ENCODE data around the gene CERS6.

CERS6 gene

DNA sequence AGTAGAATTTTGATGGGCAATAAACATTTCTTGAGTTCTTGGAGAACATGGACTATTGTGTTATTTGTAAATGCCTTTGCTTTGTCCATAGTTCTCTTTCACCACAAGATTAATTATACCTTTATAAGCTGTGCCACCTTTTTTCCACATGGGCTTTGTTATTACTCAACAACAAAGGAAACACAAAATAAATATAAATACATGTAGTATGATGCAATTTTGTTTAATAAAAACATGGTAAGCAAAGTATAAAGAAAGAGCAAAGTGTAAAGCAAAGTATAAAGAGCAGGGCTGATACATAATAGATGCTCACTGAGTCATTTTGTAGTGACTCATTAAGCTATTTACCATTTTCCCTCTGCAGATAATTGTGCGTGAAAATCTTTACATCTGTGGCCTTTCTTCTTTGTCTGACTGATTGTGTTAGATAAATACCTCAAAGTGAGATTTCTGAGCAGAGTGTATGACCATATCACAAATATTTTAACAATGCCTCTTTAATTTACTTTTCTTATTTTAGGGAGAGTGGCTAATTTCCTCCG is 80.9 kb downstream of the CERS6 start:
- no peak for DNase-seq

GRCh38 chr2:168538133-168538532 is 82.1 kb downstream of the CERS6 start:
- no peak for DNase-seq

GRCh38 chr2:168538534-168538933 is 82.5 kb downstream of the CERS6 start:
- DNase-seq, result no peak

DNA sequence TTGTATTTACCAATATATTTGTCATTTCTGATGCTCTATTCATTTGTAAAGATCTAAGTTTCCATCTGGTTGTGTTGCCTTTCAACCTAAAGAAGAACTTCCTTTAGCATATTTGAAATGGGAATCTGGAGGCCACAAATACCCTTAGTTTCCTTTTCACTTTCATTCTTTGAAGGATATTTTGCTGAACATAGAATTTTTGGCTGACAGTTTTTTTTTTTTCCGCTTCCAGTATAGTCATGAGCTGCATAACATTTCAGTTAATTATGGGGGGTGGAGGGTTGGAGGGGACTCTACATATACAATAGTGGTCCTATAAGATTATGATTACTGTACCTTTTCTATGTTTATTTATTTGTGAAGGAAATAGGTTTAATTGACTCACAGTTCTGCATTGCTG is 83.9 kb downstream of the CERS6 start:
- no peak for DNase-seq

- DNase-seq, result no peak
Observed at GRCh38 chr2:168541858-168542257, 85.8 kb downstream of the CERS6 start.

DNA sequence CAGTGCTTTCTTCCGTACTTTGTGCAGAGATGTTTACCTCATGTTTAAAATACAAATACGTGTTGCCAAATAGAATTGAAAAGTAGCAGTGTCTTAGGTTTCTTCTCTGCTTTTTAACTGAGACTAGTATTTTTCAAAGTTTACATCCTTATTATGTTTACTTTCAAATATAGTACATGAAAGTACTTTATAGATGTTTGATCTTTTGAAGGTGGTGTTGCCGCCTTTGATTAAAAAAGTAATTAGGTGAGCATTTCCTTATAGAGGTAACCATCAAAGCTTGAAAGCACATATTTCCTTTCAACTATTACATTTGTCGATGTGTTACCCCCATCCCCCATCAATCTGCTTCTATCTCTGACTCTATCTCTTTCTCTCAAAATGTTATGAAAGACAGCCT is 87.0 kb downstream of the CERS6 start:
- DNase-seq, result no peak

DNA sequence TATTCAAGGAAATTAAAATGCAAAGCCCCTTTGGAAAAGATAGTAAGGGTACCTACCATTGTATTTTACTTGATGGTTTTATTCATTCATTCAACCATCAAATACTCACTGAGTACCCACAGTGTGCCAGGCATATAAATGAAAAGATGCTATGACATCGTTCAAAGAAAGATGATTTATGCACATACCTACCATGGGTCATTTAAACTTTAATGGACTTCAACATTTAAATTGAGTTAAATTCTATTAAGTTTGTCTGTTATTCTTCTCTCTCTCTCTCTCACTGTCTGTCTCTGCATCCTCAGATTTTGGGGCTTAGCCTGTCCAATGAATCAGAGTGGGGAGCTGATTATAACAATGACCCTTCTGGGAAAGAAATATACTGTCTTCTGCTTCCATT is 87.9 kb downstream of the CERS6 start:
- no peak for DNase-seq

- DNase-seq, result no peak
Observed at GRCh38 chr2:168545439-168546082, 89.5 kb downstream of the CERS6 start.

DNA sequence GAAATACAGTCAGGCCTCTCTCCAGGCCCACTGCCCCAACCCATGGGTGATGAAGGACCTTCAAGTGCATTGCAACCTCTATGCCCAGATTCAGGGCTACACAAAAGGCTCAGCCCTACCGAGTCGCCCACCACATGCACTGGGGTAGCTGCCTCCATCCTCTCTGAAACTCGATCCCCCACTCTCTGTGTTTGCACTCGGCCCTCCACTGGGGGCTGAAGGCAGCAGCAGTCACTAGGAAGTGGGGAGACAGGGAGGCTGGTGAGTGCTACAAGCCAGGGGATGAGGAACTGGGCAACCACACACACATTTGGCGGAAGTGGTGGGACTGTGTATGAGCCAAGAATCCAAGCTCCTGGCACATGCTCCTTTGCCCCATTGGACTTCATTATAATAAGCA is 94.6 kb downstream of the CERS6 start:
- DNase-seq, result no peak

- DNase-seq, result no peak
Observed at GRCh38 chr2:168552450-168552856, 96.4 kb downstream of the CERS6 start.

DNA sequence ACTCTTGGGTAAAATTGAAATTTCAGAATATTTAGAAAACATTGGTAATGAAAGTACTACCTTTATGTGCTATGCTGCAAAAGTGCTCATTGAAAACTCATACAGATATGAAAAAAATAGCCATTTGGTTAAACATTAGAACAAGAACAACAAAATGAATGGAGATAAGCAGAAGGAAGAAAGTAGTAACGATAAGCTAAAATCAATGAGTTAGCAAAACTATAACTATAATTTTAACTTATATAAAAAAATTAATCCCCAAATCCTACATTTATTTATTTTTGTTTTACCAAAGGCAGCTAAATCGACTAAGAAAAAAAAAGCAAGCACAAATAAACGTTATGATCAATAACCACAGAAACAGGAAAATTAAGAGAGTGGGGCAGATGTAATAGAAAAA is 99.2 kb downstream of the CERS6 start:
- DNase-seq, result no peak

DNA sequence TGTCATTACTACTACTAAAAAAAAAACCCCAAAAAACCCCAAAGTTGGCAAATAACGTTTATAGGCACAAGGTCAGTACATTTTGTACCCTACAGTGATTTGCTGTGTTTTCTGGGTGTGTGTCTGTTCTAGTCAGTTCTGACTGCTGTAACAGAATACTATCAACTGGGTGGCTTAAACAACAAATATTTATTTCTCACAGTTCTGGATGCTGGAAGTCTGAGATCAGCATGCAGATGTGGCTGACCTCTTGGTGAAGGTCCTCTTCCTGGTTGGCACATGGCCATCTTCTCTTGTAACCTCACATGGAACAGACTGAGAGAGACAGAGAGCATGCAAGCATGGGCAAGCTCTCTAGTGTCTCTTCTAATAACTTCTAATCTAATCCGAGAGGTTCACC is 103.1 kb downstream of the CERS6 start:
- DNase-seq, result no peak

DNA sequence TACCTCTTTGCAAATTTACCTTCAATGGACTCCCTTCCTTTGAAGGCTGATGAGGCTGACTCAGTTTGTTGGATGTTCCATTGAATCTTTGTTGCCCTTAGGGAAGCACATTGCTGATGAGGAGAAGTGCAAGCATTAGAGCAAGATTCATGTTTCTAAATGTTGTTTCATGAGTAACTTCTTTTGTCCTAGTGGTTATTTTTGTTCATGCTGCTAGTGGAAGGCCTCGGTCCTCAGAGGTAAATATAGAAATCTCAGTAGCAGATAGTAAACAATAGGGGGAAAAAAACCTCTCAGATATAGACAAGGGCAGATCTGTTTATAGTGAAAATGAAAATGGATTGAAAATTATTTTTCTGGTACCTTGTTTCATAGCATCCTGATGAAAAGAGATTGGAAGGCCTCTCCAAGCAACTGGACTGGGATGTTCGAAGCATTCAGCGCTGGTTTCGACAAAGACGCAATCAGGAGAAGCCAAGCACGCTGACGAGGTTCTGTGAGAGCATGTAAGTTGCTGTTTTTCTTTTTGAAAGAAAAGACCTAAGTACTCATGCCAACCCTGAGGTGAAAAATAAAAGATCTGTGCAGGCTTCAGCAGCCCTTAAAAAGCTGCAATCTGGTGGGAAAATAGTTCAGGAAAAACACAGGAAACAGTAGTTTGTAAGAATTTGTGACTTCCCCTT is 104.9 kb downstream of the CERS6 start:
- DNase-seq, result no peak

DNA sequence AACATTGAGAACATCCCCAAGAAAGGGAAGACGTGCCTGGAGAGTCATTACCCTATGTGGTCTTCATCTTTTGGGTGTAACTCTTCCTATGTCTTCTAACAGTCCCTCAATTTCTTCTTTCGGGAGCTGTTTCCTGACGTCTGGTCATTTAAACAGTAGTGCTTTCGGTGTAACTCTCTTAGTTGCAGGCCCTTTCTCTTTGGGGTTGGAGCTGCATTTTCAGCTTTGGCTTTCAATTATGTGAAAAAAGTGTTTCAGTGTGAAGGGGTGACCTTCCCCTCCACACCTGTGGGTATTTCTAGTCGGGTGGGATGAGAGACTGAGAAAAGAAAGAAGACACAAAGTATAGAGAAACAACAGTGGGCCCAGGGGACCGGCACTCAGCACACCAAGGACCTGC is 105.9 kb downstream of the CERS6 start:
- DNase-seq, result no peak

GRCh38 chr2:168562971-168563370 is 106.9 kb downstream of the CERS6 start:
- no peak for DNase-seq

GRCh38 chr2:168564641-168565040 is 108.6 kb downstream of the CERS6 start:
- no peak for DNase-seq

DNA sequence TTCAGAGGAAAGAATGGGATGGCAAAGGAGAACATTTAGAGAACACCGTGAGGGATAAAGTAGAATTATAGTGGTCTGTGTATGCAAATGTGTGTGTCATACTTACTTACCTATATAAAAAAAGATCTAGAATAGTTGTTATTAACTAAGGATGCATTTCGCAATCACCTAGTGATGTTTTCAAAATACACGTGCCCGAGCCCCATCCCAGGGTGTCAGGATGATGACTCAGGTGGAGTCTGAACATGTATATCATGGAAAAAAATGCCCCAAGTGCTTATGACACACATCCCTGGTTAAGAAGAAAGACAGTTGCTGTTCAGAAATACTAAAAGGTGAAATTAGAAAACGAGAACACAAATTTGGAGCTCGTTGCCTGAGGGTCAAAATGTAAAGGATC is 109.0 kb downstream of the CERS6 start:
- no peak for DNase-seq

GRCh38 chr2:168565512-168565911 is 109.4 kb downstream of the CERS6 start:
- no peak for DNase-seq

- no peak for DNase-seq
Observed at GRCh38 chr2:168566974-168567665, 111.0 kb downstream of the CERS6 start.

DNA sequence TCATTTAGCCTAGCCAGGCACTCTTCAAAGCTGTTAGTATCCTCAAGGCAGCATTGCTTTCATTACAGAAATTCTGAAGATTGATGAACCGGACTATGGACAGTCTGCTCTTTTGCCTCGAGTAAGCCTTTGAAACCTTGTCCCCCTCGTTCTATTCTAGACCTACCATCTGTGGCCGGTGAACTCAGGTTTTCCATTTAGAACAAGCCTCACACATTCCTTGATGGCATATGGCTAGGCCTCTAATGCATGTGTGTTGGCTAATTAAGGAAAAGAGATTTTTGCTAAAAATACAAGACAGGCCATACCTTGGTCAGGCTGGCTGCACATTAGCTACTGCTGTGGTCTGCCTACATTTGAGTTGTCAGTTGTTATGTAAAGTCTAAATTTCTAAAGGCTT is 111.8 kb downstream of the CERS6 start:
- DNase-seq, result no peak

GRCh38 chr2:168568476-168569267 is 112.6 kb downstream of the CERS6 start:
- no peak for DNase-seq

DNA sequence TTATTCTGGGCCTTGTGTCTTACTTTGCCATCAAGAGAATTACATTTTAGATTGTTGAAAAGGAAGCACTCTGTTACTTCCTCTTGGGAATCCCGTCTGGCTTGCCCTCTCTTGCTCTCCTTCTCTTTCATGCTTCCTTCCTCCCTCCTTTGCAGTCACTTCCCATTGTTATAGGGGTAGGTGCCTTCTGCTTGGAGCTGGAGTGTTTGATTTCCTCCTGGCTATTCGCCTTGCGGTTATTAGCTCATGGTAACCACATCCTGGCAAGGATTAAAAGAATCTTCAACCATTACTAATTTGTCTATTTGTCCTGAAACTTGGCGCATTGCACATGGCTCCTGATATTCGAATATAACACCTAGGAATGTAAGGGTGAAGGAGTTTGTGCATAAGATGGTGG is 115.0 kb downstream of the CERS6 start:
- DNase-seq, result no peak

Measured in GOT3 (cell line).